Measurements from ENCODE around the gene LDLRAP1.
"Not testable (repeated sequence)": the region's sequence is repeated elsewhere in the genome, so short reads cannot be mapped to it uniquely, and the experiment has no call there.

Gene LDLRAP1

GRCh38 chr1:25575191-25575590 lies 31.8 kb downstream of the LDLRAP1 start:
- no peak for DNase-seq (ENCODE audit: low read depth in 2 of 2, low spot score in 1 of 2)

GRCh38 chr1:25576459-25577133 lies 33.2 kb downstream of the LDLRAP1 start:
- no peak for DNase-seq (ENCODE audit: low read depth in 2 of 2, low spot score in 1 of 2)

GRCh38 chr1:25577134-25577920 lies 33.9 kb downstream of the LDLRAP1 start:
- DNase-seq (ENCODE audit: low read depth in 2 of 2, low spot score in 1 of 2), result no peak

- no peak for DNase-seq (ENCODE audit: low read depth in 2 of 2, low spot score in 1 of 2)
These were observed 36.2 kb downstream of the LDLRAP1 start for GRCh38 chr1:25579292-25580252.

- no peak for DNase-seq (ENCODE audit: low read depth in 2 of 2, low spot score in 1 of 2)
These were observed 37.5 kb downstream of the LDLRAP1 start for GRCh38 chr1:25580927-25581326.

GRCh38 chr1:25581764-25582163 lies 38.4 kb downstream of the LDLRAP1 start:
- no peak for DNase-seq (ENCODE audit: low read depth in 2 of 2, low spot score in 1 of 2)

DNA sequence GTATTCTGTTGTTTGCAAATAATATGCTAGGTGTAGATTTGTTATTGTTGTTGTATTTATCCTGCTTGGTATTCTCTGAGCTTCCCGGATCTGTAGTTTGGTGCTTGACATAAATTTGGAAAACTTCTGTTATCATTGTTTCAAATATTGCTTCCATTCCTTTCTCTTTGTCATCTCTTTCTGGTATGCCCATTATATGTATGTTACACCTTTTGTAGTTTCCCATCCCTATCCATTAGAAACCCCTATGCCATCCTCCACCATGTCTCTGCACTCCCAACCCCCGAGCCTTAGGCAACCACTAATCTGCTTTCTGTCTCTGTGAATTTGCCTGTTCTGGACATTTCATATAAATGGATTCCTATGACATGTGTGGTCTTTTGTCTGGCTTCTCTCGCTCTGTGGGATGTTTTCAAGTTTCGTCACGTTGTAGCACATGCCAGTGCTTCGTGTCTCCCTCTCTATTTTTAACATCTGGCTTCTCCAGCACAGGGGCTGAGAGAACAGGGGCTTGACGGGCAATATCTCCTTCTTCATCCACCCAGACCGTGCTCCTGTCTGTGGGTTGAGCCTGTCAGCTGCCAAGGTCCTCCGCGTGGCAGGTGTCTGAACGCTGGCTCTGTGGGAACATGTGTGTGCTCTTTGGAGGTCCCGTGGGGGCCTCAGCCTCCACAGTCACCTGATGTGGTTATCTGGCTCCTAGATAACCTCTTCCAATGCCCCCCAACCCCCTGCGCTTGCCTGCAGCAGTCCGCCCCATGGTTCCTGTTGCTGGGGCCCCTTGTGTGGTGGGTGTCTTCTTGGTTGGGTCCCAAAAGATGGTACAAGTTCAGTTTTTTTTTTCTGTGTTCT lies 40.3 kb downstream of the LDLRAP1 start:
- DNase-seq (ENCODE audit: low read depth in 2 of 2, low spot score in 1 of 2), result no peak

GRCh38 chr1:25586181-25586588 lies 42.8 kb downstream of the LDLRAP1 start:
- DNase-seq (ENCODE audit: low read depth in 2 of 2, low spot score in 1 of 2), result no peak

GRCh38 chr1:25587290-25587689 lies 43.9 kb downstream of the LDLRAP1 start:
- DNase-seq (ENCODE audit: low read depth in 2 of 2, low spot score in 1 of 2), result no peak

GRCh38 chr1:25588224-25588623 lies 44.8 kb downstream of the LDLRAP1 start:
- DNase-seq (ENCODE audit: low read depth in 2 of 2, low spot score in 1 of 2), result not testable (repeated sequence)

GRCh38 chr1:25588786-25589185 lies 45.4 kb downstream of the LDLRAP1 start:
- not testable (repeated sequence) for DNase-seq (ENCODE audit: low read depth in 2 of 2, low spot score in 1 of 2)

DNA sequence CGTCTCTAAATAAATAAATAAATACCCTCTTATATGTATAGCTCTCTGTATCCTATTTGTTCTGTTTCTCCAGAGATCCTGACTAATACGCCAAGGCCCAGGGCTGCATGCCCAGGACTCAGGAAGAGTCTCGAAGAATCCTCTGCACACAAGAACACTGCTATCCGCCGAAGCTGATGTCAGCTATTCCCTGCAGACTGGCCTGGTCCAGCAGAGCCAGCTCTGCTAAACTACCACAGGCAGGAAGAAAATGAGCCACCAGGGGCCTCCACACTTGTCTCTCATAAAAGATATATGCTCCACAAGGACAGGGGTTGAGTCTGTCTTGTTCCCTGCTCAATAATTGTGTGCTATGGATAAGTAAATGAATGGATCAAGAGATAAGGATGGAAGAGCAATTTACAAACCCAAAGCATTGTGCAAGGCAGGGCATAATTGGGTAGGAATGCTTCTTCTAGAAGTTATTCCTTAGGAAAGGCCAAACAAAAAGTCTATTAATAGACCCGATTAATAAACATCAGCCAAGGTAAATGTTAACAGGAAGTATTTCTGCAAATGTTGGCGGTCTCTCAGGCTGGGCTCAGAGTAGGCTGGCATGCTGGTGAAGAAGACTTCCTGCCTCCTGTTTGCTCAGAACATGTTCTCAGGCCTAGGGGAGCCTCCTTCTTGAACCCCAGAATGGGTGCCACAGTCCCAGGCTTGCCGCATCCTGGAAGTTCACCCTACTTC lies 46.9 kb downstream of the LDLRAP1 start:
- DNase-seq (ENCODE audit: low read depth in 2 of 2, low spot score in 1 of 2), result no peak

GRCh38 chr1:25593861-25594260 lies 50.5 kb downstream of the LDLRAP1 start:
- no peak for DNase-seq (ENCODE audit: low read depth in 2 of 2, low spot score in 1 of 2)

- DNase-seq (ENCODE audit: low read depth in 2 of 2, low spot score in 1 of 2), result no peak
These were observed 51.6 kb downstream of the LDLRAP1 start for GRCh38 chr1:25594971-25595370.

GRCh38 chr1:25596641-25597040 lies 53.2 kb downstream of the LDLRAP1 start:
- not testable (repeated sequence) for DNase-seq (ENCODE audit: low read depth in 2 of 2, low spot score in 1 of 2)

GRCh38 chr1:25598879-25599278 lies 55.5 kb downstream of the LDLRAP1 start:
- DNase-seq (ENCODE audit: low read depth in 2 of 2, low spot score in 1 of 2), result no peak

GRCh38 chr1:25599969-25600610 lies 56.7 kb downstream of the LDLRAP1 start:
- DNase-seq (ENCODE audit: low read depth in 2 of 2, low spot score in 1 of 2), result no peak

GRCh38 chr1:25600971-25601699 lies 57.7 kb downstream of the LDLRAP1 start:
- DNase-seq (ENCODE audit: low read depth in 2 of 2, low spot score in 1 of 2), result not testable (repeated sequence)

Measured in stimulated activated CD8-positive, alpha-beta memory T cell treated with anti-CD3 and anti-CD28 coated beads, Interleukin-4, amount 100 ng/mL, for 1 hour (primary cell).